Hepatocyte (in vitro differentiated cells): ENCODE data around the gene GALE. TPM values are rescaled to one million over a fixed set of nuclear protein-coding genes. Genes with fewer than 3 reads are reported as not detected.
"Not testable (repeated sequence)": the region's sequence is repeated elsewhere in the genome, so short reads cannot be mapped to it uniquely, and the experiment has no call there.

Experiments
- DNase-seq: peaks from one replicate; pipeline ENCODE4 v3.0.0-alpha.2; 2016; ENCODE audit warnings: low spot score
- H2AFZ ChIP-seq: fragments of 200-600 bp; sonication (generic); 2 replicates; pipeline ENCODE4 v1.6.0; 2016; ENCODE audit warnings: antibody characterized with exemption, mild to moderate bottlenecking
- H3K27ac ChIP-seq: fragments of 200-600 bp; sonication (generic); 2 replicates; pipeline ENCODE4 v1.5.1; 2016; ENCODE audit warnings: mild to moderate bottlenecking
- H3K27me3 ChIP-seq: fragments of 200-600 bp; sonication (generic); 2 replicates; pipeline ENCODE4 v1.6.1; 2016
- H3K36me3 ChIP-seq: fragments of 200-600 bp; sonication (generic); replicated peaks from 2 replicates; pipeline ENCODE4 v1.5.1; 2016; ENCODE audit warnings: low read depth; ENCODE audit not compliant: insufficient read depth
- H3K4me1 ChIP-seq: fragments of 200-600 bp; sonication (generic); 2 replicates; pipeline ENCODE4 v1.5.1; 2016; ENCODE audit warnings: mild to moderate bottlenecking, moderate library complexity; ENCODE audit not compliant: insufficient read depth
- H3K4me2 ChIP-seq: fragments of 200-600 bp; sonication (generic); 2 replicates; pipeline ENCODE4 v1.6.0; 2016
- H3K4me3 ChIP-seq: fragments of 200-600 bp; sonication (generic); 2 replicates; pipeline ENCODE4 v1.5.1; 2016; ENCODE audit warnings: mild to moderate bottlenecking
- H3K79me2 ChIP-seq: fragments of 200-600 bp; sonication (generic); 2 replicates; pipeline ENCODE4 v1.6.0; 2017; ENCODE audit warnings: mild to moderate bottlenecking
- H3K9me2 ChIP-seq: fragments of 200-600 bp; sonication (generic); replicated peaks from 2 replicates; pipeline ENCODE4 v1.6.0; 2017; ENCODE audit warnings: mild to moderate bottlenecking; ENCODE audit not compliant: insufficient read depth
- H3K9me3 ChIP-seq: fragments of 200-600 bp; sonication (generic); 2 replicates; pipeline ENCODE4 v1.5.1; 2016; ENCODE audit warnings: low read depth, mild to moderate bottlenecking
- H4K20me1 ChIP-seq: fragments of 200-600 bp; sonication (generic); 2 replicates; pipeline ENCODE4 v1.6.0; 2016; ENCODE audit warnings: mild to moderate bottlenecking; ENCODE audit not compliant: insufficient read depth, poor library complexity, severe bottlenecking
- EZH2 ChIP-seq: fragments of 200-600 bp; sonication (generic); IDR thresholded peaks from 2 replicates; pipeline ENCODE4 v1.6.1; 2016; ENCODE audit warnings: antibody characterized with exemption, mild to moderate bottlenecking, borderline replicate concordance
- EZH2phosphoT487 ChIP-seq: fragments of 200-600 bp; sonication (generic); IDR thresholded peaks from one replicate; pipeline ENCODE4 v1.6.1; 2018; ENCODE audit warnings: antibody characterized with exemption, mild to moderate bottlenecking, low read depth, moderate library complexity; ENCODE audit not compliant: unreplicated experiment, severe bottlenecking
- WGBS: methylation state at CpG from one replicate; pipeline ENCODE4 v1.1.6; 2016; ENCODE audit warnings: low lambda C conversion rate; ENCODE audit errors: missing lambda C conversion rate; 5-methylcytosine and 5-hydroxymethylcytosine counted together
- polyA plus RNA-seq: library from polyadenylated mRNA; unstranded; fragments of >200 nt; fragmentation: Nextera tagmentation; extraction: Ambion mirVana; gene quantifications from 2 replicates; pipeline ENCODE4 v1.2.1, GENCODE V29; 2016
- total RNA-seq: library from RNA; depleted of rRNA; stranded (reverse); fragments of >200 nt; gene quantifications from 2 replicates; pipeline ENCODE4 v1.2.3, GENCODE V29; 2014
- TF ChIP-seq, protein P1 (sequence below): fragments of 200-600 bp; sonication (generic); IDR thresholded peaks from 2 replicates; pipeline ENCODE4 v1.5.1; 2016; ENCODE audit warnings: antibody characterized with exemption, mild to moderate bottlenecking; ENCODE audit not compliant: poor library complexity

The GALE gene
- 73.6 and 89.9 TPM in 2 replicates for total RNA-seq
- polyA plus RNA-seq = 114 and 117 TPM in 2 replicates

DNA sequence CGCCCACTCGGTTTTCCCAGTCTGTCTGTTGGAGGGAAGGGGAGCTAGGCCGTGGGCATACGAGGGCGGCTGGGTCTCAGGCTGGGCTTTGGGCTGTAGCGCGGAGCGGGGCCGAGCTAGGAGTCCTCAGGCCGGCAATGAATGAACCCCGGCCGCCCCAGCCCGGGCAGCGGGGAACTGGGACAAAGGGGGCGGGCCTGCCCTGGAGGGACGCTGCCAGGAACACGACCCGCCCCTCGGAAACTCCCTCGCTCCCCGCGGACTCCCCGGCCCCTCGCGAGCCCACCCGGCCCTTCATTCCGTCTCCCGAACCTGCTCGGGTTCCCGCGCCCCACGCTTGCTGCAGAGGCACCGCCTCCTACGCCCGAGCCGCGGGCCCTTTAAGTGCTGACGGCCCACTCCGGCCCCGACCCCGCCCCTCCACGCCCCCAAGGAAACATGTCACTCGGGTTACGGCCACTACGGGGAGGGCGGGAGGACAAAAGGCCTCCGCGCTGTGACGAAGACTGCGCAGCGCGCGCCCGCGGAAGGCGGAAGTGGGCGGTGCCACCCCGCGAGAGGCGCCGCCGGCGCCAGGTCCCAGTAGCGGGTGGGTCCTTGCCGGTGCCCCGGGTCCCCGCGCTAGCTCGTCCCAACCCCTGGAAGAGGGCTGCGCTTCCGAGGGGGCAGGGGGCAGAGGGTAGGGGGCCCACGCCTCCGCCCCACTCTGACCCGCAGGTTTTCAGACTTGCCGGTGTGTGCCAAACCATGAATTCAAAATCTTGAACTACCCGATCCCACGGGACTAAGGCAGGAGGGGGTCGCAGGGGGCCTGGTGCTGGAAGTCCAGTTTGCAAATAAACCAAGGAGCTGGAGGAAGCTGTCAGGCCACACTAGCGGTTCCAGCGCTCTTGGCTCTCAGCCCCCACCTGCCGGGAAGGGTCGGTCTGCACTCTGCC lies at the start of gene GALE:
GALE (minus strand) TSS at position 355 of the 938 bp plus-strand sequence. CDS start 1,747 bp downstream, outside the sequence.
- 2% methylated on average over 24 of the region's 82 CpGs for WGBS
- peak; percentile 97 for DNase-seq
- H3K36me3 ChIP-seq = no peaks in the 10 kb centered on the region
- peak within 1 kb of the TSS; percentile 34 for H2AFZ ChIP-seq
- H3K79me2 ChIP-seq = peaks cover 6% of the 10 kb centered on the region
- TF ChIP-seq EZH2 = no peak
- TF ChIP-seq, protein P1, sequence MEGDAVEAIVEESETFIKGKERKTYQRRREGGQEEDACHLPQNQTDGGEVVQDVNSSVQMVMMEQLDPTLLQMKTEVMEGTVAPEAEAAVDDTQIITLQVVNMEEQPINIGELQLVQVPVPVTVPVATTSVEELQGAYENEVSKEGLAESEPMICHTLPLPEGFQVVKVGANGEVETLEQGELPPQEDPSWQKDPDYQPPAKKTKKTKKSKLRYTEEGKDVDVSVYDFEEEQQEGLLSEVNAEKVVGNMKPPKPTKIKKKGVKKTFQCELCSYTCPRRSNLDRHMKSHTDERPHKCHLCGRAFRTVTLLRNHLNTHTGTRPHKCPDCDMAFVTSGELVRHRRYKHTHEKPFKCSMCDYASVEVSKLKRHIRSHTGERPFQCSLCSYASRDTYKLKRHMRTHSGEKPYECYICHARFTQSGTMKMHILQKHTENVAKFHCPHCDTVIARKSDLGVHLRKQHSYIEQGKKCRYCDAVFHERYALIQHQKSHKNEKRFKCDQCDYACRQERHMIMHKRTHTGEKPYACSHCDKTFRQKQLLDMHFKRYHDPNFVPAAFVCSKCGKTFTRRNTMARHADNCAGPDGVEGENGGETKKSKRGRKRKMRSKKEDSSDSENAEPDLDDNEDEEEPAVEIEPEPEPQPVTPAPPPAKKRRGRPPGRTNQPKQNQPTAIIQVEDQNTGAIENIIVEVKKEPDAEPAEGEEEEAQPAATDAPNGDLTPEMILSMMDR = no peak
- TF ChIP-seq EZH2phosphoT487 = no peak
- H3K4me1 ChIP-seq = peaks cover 18% of the 10 kb centered on the region
- no peaks in the 10 kb centered on the region for H4K20me1 ChIP-seq
- H3K27me3 ChIP-seq = no peaks in the 10 kb centered on the region
- H3K27ac ChIP-seq = peak within 1 kb of the TSS; percentile 99
- peak within 1 kb of the TSS; percentile 93 for H3K4me2 ChIP-seq
- peak within 1 kb of the TSS; percentile 73 for H3K4me3 ChIP-seq
- H3K9me2 ChIP-seq = no peaks in the 10 kb centered on the region
- no peaks in the 10 kb centered on the region for H3K9me3 ChIP-seq

DNA sequence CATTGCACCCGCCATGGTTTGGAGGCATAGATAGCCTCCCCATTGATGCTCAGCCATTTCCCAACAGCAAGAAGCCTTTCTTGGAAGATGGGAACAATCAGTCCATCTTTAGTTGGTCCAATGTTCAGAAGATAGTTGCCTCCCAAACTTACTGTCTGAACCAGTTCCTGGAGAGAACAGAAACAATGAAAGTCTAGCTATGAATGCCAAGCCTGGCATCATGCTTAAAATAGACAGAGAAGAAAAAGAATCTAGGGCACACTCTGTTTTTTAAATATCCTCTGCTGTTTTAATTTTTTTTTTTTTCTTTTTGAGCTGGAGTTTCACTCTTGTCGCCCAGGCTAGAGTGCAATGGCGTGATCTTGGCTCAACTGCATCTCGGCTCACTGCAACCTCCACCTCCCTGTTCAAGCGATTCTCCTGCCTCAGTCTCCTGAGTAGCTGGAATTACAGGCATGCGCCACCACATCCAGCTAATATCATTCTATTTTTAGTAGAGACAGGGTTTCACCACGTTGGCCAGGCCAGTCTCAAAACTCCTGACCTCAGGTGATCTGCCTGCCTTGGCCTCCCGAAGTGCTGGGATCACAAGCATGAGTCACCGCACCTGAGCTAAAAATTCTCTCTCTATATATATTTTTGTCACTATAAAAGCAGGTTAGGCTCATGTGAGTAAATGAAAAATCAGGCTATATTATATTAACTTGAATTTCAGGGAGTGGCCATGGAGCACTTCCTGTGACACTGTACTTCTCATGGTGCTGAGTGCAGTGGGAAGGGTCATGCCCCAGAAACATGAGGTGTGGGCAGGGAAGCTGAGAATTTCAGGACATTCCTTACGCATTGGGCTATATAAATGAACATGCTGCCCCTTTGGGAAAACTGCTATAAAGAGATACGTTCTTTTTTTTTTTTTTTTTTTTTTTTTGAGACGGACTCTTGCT lies 48.4 kb upstream of the GALE start:
- DNase-seq = no peak
- H3K27ac ChIP-seq = no peak overlapping the region
- no peaks in the 10 kb centered on the region for H3K9me2 ChIP-seq
- H3K9me3 ChIP-seq = no peaks in the 10 kb centered on the region
- no peak overlapping the region for H2AFZ ChIP-seq
- no peaks in the 10 kb centered on the region for H3K36me3 ChIP-seq
- TF ChIP-seq EZH2 (no peak), EZH2phosphoT487 (no peak)
- TF ChIP-seq, protein P1 = no peak
- 95% methylated on average over 11 of the region's 12 CpGs for WGBS
- H3K79me2 ChIP-seq = no peaks in the 10 kb centered on the region
- no peaks in the 10 kb centered on the region for H4K20me1 ChIP-seq
- no peak overlapping the region for H3K4me3 ChIP-seq
- no peaks in the 10 kb centered on the region for H3K27me3 ChIP-seq
- no peaks in the 10 kb centered on the region for H3K4me1 ChIP-seq
- H3K4me2 ChIP-seq = no peak overlapping the region

DNA sequence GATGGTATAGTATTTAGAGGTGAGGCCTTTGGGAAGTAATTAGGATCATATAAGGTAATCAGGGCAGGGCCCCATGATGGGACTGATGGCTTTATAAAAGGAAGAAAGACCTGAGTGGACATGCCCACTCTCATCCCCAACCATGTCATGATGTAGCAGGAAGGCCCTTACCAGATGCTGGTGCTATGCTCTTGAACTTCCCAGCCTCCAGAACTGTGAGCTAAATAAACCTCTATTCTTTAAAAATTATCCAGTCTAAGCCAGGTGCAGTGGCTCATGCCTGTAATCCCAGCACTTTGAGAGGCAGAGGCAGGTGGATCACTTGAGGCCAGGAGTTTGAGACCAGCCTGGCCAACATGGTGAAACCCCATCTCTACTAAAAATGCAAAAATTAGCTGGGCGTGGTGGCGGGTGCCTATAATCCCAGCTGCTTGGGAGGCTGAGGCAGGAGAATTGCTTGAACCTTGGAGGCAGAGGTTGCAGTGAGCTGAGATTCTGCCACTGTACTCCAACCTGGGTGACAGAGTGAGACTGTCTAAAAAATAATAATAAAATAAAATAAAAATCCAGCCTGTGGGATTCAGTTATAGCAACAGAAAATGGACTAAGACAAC lies 47.0 kb upstream of the GALE start:
- not testable (repeated sequence) for H4K20me1 ChIP-seq, H3K36me3 ChIP-seq, H3K4me3 ChIP-seq, H3K9me2 ChIP-seq, H3K27me3 ChIP-seq, H3K9me3 ChIP-seq, H3K79me2 ChIP-seq, H3K4me1 ChIP-seq, H3K27ac ChIP-seq, H3K4me2 ChIP-seq, DNase-seq, H2AFZ ChIP-seq
- 100% methylated on average over 2 of the region's 2 CpGs for WGBS
